ENCODE results near the gene CES2.
"Not testable (repeated sequence)": the region's sequence is repeated elsewhere in the genome, so short reads cannot be mapped to it uniquely, and the experiment has no call there.

CES2 gene

DNA sequence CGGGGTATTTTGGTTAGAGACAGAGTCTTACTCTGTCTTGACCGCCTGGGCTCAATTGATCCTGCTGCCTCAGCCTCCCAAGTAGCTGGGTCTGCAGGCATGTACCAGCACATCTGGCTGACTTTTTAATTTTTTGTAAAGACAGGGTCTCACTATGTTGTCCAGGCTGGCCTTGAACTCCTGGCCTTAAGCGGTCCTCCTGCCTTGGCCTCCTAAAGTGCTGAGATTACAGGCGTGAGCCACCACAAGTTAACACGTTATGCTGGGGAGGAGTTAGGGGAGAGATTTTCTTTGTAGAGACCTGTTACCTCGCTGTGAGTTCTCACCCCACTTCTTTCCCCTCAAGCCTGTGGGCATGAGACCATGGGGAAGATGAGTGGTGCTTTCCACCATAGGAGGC lies 51.2 kb downstream of the CES2 start:
- DNase-seq = no peak

DNA sequence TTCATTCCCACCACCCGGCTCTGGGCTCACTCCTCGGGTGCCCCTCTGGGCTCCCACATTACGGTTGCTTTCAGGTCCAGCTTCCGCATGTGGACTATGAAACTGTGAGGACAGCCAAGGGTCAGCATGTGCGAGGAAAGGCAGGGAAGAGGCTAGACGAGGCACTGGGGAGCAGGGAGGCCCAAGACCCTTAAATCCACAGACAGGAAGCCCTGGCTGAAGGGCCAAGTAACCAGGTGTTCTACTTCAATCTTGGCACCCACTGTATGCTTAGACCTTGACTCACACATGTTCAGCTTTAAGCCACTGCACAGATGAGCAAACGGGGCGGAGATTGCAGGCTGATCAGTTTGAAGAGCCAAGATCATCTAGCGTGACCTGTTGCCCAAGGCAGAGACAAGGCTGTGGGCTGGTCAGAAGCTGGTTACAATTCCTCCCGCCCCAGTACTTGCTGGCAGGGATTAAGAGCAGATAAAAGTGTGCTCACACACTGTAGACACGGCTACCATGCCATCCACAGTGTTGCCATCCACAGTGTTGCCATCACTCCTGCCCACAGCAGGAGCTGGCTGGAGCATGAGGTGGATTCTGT lies 53.0 kb downstream of the CES2 start, which contains the start of gene CES4A:
Gene CES4A (plus strand): TSS at position 393 of the 592 bp plus-strand sequence. CDS start 184 bp downstream, at position 577.
- no peak for DNase-seq

DNA sequence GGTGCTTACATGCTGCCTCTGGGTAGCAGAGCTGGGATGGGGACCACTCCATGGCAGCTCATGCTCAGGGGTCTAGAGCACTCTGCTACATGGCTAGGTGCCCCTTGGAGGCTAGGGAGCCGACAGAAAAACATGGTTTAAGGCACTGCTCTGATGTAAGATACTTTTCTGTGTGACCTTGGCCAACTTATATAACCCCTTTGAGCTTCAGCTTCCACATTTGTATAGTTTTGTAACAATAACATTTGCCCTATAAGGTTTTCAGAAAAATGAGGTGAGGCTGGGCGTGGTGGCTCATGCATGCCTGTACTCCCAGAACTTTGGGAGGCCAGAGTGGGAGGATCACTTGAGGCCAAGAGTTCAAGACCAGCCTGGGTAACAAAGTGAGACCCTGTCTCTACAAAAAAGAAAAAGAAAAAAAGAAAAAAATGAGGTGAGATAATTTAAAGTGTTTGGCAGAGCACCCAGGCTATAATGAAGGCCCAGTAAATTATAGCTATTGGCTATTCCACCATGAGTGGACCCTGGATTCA lies 56.3 kb downstream of the CES2 start:
- DNase-seq = no peak

DNA sequence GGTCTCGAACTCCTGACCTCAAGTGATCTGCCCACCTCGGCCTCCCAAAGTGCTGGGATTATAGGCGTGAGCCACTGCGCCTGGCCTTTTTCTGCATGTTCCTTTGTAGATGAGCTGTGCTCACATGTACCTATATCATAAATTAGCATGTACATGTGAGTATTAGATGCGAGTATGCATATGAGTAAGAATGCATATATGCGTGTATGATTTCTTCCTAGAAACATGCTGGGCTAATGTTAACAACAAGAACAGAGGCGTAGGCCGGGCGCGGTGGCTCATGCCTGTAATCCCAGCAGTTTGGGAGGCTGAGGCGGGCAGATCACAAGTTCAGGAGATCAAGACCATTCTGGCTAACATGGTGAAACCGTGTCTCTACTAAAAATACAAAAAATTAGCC lies 58.2 kb downstream of the CES2 start:
- not testable (repeated sequence) for DNase-seq
